HG02840 (cell line): ENCODE data around the gene IAPP.
"Not testable (repeated sequence)": the region's sequence is repeated elsewhere in the genome, so short reads cannot be mapped to it uniquely, and the experiment has no call there.

Experiments used
- ATAC-seq: cut with Tn5 transposase; IDR thresholded peaks from one replicate; pipeline ENCODE4 v1.9.1; 2021; ENCODE audit warnings: mild to moderate bottlenecking, moderate library complexity, moderate number of reproducible peaks; ENCODE audit not compliant: unreplicated experiment, low FRiP score

IAPP gene

DNA sequence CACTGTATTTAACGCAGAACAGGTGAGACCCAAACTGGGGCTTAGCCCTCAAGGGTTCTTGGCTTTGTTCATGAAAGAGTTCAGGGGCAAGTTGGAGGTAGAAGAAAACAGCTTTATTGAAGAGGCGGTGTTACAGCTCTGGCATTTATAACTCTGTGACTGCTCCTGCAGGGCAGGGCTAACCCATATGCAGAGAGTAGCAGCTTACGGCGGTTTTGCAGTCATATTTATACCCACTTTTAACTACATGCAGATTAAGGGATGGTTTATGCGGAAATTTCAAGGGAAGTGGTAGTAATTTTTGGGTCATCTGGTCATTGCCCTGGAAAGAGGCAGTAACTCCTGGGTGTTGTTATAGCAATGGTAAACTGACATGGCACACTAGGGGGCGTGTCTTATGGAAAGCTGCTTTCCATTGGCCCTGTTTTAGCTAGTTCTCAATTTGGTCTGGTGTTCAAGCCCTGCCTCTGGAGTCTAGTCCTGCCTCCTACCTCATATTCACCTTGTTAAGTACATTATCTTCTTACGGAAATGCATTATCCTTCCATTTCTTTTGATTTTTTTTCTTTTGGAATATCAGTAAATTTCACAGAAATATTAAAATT is 1.8 kb upstream of the IAPP start:
- no peak for ATAC-seq

- no peak for ATAC-seq
These were observed 6.5 kb downstream of the IAPP start for GRCh38 chr12:21379218-21379617.

DNA sequence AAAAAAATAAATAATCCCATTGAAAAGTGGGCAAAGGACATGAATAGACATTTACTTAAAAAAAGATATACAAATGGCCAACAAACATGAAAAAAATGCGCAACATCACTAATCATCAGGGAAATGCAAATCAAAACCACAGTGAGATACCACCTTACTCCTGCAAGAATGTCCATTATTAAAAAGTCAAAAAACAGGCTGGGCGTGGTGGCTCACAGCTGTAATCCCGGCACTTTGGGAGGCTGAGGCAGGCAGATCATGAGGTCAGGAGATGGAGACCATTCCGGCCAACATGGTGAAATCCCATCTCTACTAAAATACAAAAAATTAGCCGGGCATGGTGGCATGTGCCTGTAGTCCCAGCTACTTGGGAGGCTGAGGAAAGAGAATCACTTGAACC is 8.6 kb downstream of the IAPP start:
- not testable (repeated sequence) for ATAC-seq

DNA sequence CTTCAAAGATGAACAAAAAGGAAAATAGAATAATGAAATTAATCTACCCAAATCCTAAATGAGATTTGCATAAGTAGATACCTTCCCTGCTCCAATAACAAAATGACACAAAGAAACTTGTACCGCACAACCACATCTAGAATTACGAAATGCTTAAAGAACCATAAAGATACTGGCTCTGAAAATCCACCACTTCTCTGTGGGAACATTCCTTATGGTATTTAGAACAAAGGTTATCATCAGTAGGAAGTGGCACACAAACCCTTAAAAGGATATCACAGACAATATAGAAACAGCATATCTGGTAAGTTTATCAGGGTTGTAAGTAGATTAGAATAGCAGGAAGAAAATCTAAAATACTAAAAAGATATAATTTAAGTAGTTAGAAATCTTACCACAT is 11.6 kb downstream of the IAPP start:
- no peak for ATAC-seq

GRCh38 chr12:21387174-21387573 is 14.5 kb downstream of the IAPP start:
- no peak for ATAC-seq

DNA sequence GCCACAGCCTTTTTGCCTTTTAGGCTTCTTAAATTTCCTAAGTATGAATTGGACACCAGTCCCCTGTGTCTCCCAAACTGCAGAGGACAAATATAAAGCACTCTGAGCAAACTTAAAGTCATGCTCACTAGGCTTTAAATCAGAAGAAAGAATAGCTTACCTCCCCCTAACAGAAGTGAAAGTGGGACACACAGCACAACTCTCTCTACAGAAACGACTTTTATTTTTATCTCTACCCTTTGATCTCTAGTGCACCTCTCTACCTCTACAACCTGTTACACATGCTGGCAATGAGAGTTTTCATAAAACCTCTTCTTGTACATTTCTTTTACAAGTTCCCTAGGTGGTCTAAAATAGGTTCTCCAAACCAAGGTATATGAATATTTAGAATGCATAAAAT is 19.7 kb downstream of the IAPP start:
- ATAC-seq: no peak

GRCh38 chr12:21394828-21395626 is 22.3 kb downstream of the IAPP start:
- ATAC-seq: not testable (repeated sequence)

DNA sequence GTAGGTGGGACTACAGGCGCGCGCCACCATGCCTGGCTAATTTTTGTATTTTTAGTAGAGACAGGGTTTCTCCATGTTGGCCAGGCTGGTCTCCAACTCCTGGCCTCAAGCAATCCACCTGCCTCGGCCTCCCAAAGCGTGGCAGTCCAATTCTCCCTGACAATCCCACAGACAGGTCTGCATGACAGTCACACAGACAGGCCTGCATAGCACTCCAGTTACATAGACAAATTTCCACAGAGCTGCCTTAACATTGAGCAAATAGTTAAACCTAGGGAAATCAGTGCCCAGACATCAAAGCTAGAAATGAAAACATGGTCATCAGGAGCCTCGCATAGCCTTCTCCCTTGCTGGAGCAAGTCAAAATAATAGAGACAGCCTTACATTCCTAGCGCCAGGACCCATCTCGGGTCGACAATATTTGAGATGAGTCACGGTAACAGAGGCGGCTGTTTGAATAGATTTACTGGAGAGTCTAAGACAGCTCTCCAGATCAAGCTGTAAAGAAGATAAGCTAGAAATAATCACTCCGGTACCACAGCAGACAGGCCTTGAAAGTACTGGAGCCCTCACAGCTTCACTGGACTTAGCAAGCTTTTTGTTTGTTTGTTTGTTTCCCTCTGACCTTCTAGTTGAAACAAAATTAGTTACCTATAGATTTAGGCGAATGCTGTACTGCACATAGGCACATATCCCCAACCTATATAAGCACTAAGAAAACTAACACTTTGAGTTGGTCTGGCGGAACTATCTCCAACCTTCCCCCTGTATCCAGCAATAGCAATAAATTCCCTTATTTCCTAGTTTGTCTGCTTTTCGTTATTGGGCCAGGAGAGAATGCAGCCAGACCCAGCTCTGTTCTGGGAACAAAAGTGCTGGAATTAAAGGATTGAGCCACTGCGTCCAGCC is 40.9 kb downstream of the IAPP start:
- ATAC-seq: no peak

DNA sequence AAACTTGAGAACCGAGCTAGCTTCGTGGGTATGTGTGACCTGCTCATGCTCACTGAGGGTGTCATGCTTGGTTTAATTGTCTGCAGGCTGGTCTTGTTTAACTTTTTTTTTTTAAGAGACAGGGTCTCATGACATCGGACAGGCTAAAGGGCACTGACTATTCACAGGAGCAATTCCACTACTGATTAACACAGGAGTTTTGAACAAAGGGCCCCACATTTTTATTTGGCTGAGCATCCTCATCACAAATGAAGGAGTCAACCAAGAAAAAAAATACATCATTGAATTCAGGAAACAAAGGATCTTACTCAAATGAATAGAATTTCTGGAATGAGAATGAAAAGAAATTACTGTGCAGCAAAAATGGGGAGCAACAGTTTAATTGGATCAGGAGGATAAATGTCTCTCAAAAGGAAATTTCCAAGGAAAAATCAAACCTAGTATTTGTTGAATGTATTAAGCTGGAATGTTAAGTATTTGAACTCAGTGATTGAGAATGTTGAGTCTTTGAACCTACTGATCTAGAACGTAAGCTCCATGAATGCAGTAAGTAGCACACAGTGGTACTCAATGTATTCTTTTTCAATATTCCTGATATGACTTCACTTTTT is 43.9 kb downstream of the IAPP start:
- no peak for ATAC-seq

DNA sequence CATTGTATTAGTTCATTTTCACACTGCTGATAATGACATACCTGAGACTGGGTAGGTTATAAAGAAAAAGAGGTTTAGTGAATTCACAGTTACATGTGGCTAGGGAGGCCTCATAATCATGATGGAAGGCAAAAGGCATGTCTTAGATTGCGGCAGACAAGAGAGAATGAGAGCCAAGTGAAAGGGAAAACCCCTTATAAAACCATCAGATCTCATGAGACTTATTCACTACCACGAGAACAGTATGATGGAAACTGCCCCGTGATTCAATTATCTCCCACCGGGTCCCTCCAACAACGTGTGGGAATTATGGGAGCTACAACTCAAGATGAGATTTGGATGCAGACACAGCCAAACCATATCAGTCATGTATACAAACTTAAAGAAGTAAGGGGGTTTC is 45.7 kb downstream of the IAPP start:
- not testable (repeated sequence) for ATAC-seq

GRCh38 chr12:21419009-21419699 is 46.5 kb downstream of the IAPP start:
- not testable (repeated sequence) for ATAC-seq

GRCh38 chr12:21428241-21428640 is 55.5 kb downstream of the IAPP start:
- no peak for ATAC-seq
